K562 (cell line): ENCODE data around the gene ITGAL. TPM values are rescaled to one million over a fixed set of nuclear protein-coding genes. Genes with fewer than 3 reads are reported as not detected.

Source experiments
- CHD4 ChIP-seq: fragments of 200-600 bp; sonication (generic); IDR thresholded peaks from 3 replicates; pipeline ENCODE4 v1.6.1; 2012; ENCODE audit warnings: low read depth, mild to moderate bottlenecking, mixed read lengths, low read length, inconsistent platforms; ENCODE audit not compliant: insufficient read depth, insufficient replicate concordance, poor library complexity, severe bottlenecking
- CTBP1 ChIP-seq: fragments of 450-650 bp; IDR thresholded peaks from 2 replicates; pipeline ENCODE4 v1.6.1; 2016; ENCODE audit warnings: borderline replicate concordance
- EGR1 ChIP-seq: fragments of 450-650 bp; conservative IDR thresholded peaks from 2 replicates; pipeline ENCODE4 v1.6.1; 2017; ENCODE audit warnings: mild to moderate bottlenecking
- FOXK2 ChIP-seq, 2 experiments: fragments of 450-650 bp; IDR thresholded peaks in 1 of 2; conservative IDR thresholded peaks in 1 of 2; 2 replicates each; pipeline ENCODE4 v1.6.1; 2016; ENCODE audit warnings: low read depth in 2 of 2, mild to moderate bottlenecking in 1 of 2
- FOXM1 ChIP-seq, 2 experiments: fragments of 450-650 bp in 1 of 2; sonication (generic) in 1 of 2; formaldehyde crosslinking in 1 of 2; IDR thresholded peaks; 2 replicates each; pipeline versions ENCODE4 v1.6.1 to v1.9.0; 2017 to 2022; ENCODE audit warnings: low read depth in 2 of 2, mild to moderate bottlenecking in 2 of 2, missing genetic modification reagents in 1 of 2, moderate library complexity in 1 of 2
- HDAC3 ChIP-seq: fragments of 450-650 bp; IDR thresholded peaks from 2 replicates; pipeline ENCODE4 v1.6.1; 2018; ENCODE audit warnings: borderline replicate concordance, mild to moderate bottlenecking, moderate library complexity; ENCODE audit not compliant: partially characterized antibody
- KDM2B ChIP-seq: fragments of 250-450 bp; sonication (Bioruptor Pico); IDR thresholded peaks from 2 replicates; pipeline ENCODE4 v1.8.0; 2021; ENCODE audit warnings: mild to moderate bottlenecking, moderate library complexity
- KDM5B ChIP-seq: fragments of 200-600 bp; sonication (generic); IDR thresholded peaks from 2 replicates; pipeline ENCODE4 v1.6.1; 2012; ENCODE audit warnings: low read depth, mild to moderate bottlenecking, moderate library complexity, low read length, control low read depth, inconsistent platforms; ENCODE audit not compliant: insufficient replicate concordance
- LEF1 ChIP-seq: fragments of 450-650 bp; IDR thresholded peaks from 2 replicates; pipeline ENCODE4 v1.6.1; 2016; ENCODE audit warnings: mild to moderate bottlenecking
- MTA2 ChIP-seq: fragments of 450-650 bp; IDR thresholded peaks from 2 replicates; pipeline ENCODE4 v1.6.1; 2016; ENCODE audit warnings: low read depth
- NFIC ChIP-seq: fragments of 450-650 bp; IDR thresholded peaks from 2 replicates; pipeline ENCODE4 v1.6.1; 2017; ENCODE audit warnings: mild to moderate bottlenecking, inconsistent platforms
- NFRKB ChIP-seq: fragments of 450-650 bp; IDR thresholded peaks from 2 replicates; pipeline ENCODE4 v1.6.1; 2016; ENCODE audit warnings: low read depth
- NR3C1 ChIP-seq: sonication (generic); formaldehyde crosslinking; IDR thresholded peaks from 2 replicates; pipeline ENCODE4 v1.8.1; 2022; ENCODE audit warnings: missing genetic modification reagents
- PYGO2 ChIP-seq: fragments of 450-650 bp; IDR thresholded peaks from 2 replicates; pipeline ENCODE4 v1.6.1; 2016; ENCODE audit warnings: mild to moderate bottlenecking, missing genetic modification characterization, moderate library complexity, missing compliant biosample characterization
- RCOR1 ChIP-seq, 2 experiments: IDR thresholded peaks; 2 replicates each; pipeline ENCODE4 v1.6.1; 2012; ENCODE audit warnings: low read depth in 2 of 2, low read length in 2 of 2, borderline replicate concordance in 1 of 2, improper control_type of control experiment in 1 of 2
- SIN3B ChIP-seq: fragments of 450-650 bp; IDR thresholded peaks from 2 replicates; pipeline ENCODE4 v1.6.1; 2017; ENCODE audit warnings: low read depth, mild to moderate bottlenecking, moderate library complexity
- TBP ChIP-seq: optimal IDR thresholded peaks from 2 replicates; pipeline ENCODE3; 2011; ENCODE audit warnings: low read depth, low read length, improper control_type of control experiment
- ZBTB1 ChIP-seq: sonication (generic); formaldehyde crosslinking; IDR thresholded peaks from 2 replicates; pipeline ENCODE4 v1.8.1; 2023; ENCODE audit warnings: missing genetic modification reagents, low read depth, mild to moderate bottlenecking, borderline replicate concordance
- ZNF3 ChIP-seq: fragments of 250-450 bp; sonication (Bioruptor Pico); IDR thresholded peaks from 2 replicates; pipeline ENCODE4 v1.5.0; 2021; ENCODE audit warnings: mild to moderate bottlenecking, moderate library complexity
- ZNF41 ChIP-seq: fragments of 250-450 bp; sonication (Bioruptor Pico); conservative IDR thresholded peaks from 2 replicates; pipeline ENCODE4 v1.4.0; 2020; ENCODE audit warnings: mild to moderate bottlenecking
- polyA plus RNA-seq, 8 experiments: library from polyadenylated mRNA; depleted of rRNA in 4 of 8; stranded (reverse) in 5 of 8; unstranded in 3 of 8; fragments of >200 nt; fragmentation: Nextera tagmentation in 2 of 8; fragmentation: Illumina TruSeq in 1 of 8; extraction: Ambion mirVana in 2 of 8; extraction: Trizol in 1 of 8; gene quantifications; 2 replicates each; pipeline versions ENCODE4 v1.2.1 to v1.2.3, GENCODE V29; 2011 to 2014; ENCODE audit warnings: inconsistent platforms in 1 of 8, missing spikeins in 1 of 8
- total RNA-seq, 7 experiments: library from RNA; depleted of rRNA in 6 of 7; stranded (reverse); fragments of >200 nt in 6 of 7; fragmentation: Illumina TruSeq in 2 of 7; extraction: Trizol in 2 of 7; gene quantifications; 2 replicates each; pipeline versions ENCODE4 v1.2.1 to v1.2.3, GENCODE V29; 2011 to 2021; ENCODE audit warnings: low replicate concordance in 1 of 7
- TF ChIP-seq, protein P1 (sequence below): sonication (generic); formaldehyde crosslinking; IDR thresholded peaks from 2 replicates; pipeline ENCODE4 v1.8.1; 2023; ENCODE audit warnings: mild to moderate bottlenecking, missing genetic modification reagents
- TF ChIP-seq, protein P2 (sequence below), 3 experiments: fragments of 200-800 bp in 1 of 3; sonication (Bioruptor generic) in 1 of 3; sonication (generic) in 1 of 3; formaldehyde crosslinking in 1 of 3; IDR thresholded peaks; 2 replicates each; pipeline versions ENCODE4 v1.6.1 to v1.8.0; 2016 to 2022; ENCODE audit warnings: mild to moderate bottlenecking in 2 of 3, missing compliant biosample characterization in 2 of 3, missing genetic modification characterization in 2 of 3, missing genetic modification reagents in 1 of 3
- TF ChIP-seq, protein P3 (sequence below): fragments of 450-650 bp; formaldehyde crosslinking; IDR thresholded peaks from 2 replicates; pipeline ENCODE4 v1.4.0; 2020; ENCODE audit warnings: mild to moderate bottlenecking, moderate library complexity

The ITGAL gene
- total and polyA plus RNA-seq, 9 of the 15 experiments (the other 6 are each of a cell fraction or from before 2014, with no cell fraction given) = 0.01 to 0.53 TPM; not detected in 7

DNA sequence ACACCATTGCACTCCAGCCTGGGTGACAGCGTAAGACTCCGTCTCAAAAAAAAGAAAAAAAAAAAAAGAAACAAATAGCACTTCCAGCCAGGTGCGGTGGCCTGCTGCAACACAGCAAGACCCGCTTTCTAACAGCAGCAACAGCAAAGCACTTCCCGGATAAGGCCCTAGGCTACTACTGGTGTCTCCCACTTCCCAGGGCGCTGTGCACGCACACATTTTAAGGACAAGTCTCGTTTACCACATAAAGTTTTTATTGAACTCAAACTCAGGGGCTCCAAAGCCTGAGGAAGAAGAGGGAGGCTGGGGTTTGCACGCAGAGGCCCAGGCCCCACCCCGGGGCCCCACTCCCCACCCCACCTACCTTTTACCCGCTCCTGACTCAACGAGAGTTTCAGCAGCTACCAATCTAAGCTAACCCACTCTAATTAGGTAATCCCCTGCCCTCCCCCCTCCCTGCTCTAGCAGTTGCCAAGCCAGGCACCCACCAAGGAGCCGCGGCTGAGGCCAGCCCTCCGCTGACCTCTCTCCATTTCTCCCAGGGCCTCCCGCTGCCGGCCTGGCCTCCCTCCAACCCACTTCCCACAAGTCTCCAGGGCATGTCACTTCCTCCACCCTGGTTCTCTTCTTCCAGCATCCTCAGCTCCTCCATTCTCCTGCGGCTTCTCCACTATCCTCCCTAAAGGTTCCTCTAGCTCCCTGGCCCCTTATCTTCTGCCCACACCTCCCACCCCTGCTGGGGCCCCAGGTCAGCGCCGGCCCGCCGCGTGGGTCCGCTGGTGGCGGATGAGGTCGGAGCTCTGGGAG, 51.4 kb downstream of the ITGAL start (continued):
- TF ChIP-seq, protein P1, sequence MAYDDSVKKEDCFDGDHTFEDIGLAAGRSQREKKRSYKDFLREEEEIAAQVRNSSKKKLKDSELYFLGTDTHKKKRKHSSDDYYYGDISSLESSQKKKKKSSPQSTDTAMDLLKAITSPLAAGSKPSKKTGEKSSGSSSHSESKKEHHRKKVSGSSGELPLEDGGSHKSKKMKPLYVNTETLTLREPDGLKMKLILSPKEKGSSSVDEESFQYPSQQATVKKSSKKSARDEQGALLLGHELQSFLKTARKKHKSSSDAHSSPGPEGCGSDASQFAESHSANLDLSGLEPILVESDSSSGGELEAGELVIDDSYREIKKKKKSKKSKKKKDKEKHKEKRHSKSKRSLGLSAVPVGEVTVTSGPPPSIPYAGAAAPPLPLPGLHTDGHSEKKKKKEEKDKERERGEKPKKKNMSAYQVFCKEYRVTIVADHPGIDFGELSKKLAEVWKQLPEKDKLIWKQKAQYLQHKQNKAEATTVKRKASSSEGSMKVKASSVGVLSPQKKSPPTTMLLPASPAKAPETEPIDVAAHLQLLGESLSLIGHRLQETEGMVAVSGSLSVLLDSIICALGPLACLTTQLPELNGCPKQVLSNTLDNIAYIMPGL = no peak
- peak; percentile 66 for TF ChIP-seq NFIC
- TF ChIP-seq FOXM1 (IDR thresholded peaks at IDR 0.05; ENCODE audit: low read depth) = no peak
- TF ChIP-seq FOXM1 (CRISPR knock-in tag; IDR thresholded peaks at IDR 0.05; ENCODE audit: low read depth) = no peak
- no peak for TF ChIP-seq FOXK2 (conservative IDR thresholded peaks at IDR 0.05 in 1 of 2, IDR thresholded peaks at IDR 0.05 in 1 of 2; ENCODE audit: low read depth in 2 of 2)
- TF ChIP-seq HDAC3 = no peak
- TF ChIP-seq CHD4 = no peak
- TF ChIP-seq SIN3B = no peak
- no peak for TF ChIP-seq NR3C1 (CRISPR knock-in tag)
- TF ChIP-seq, protein P2, sequence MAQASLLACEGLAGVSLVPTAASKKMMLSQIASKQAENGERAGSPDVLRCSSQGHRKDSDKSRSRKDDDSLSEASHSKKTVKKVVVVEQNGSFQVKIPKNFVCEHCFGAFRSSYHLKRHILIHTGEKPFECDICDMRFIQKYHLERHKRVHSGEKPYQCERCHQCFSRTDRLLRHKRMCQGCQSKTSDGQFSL (CRISPR knock-in tag; IDR thresholded peaks at IDR 0.05) = no peak
- TF ChIP-seq, protein P2 (tag; IDR thresholded peaks at IDR 0.05) = no peak
- no peak for TF ChIP-seq PYGO2
- no peak for TF ChIP-seq MTA2
- no peak for TF ChIP-seq ZNF41 (CRISPR knock-in tag)
- no peak for TF ChIP-seq ZBTB1 (CRISPR knock-in tag)
- peak; percentile 17; the same call in 1 of the 2 replicates for TF ChIP-seq CTBP1
- no peak for TF ChIP-seq KDM2B (CRISPR knock-in tag)
- TF ChIP-seq ZNF3 (CRISPR knock-in tag) = no peak
- TF ChIP-seq LEF1 = no peak
- TF ChIP-seq TBP = no peak
- TF ChIP-seq RCOR1 (IDR thresholded peaks at IDR 0.05; ENCODE audit: borderline replicate concordance in 1 of 2, low read depth in 2 of 2, low read length in 2 of 2) = peak in 1 of 2 experiments; percentile 45; a peak in 1 of 4 replicates
- TF ChIP-seq KDM5B = peak; percentile 29
- peak; percentile 50 for TF ChIP-seq EGR1
- TF ChIP-seq NFRKB = no peak
- TF ChIP-seq, protein P3, sequence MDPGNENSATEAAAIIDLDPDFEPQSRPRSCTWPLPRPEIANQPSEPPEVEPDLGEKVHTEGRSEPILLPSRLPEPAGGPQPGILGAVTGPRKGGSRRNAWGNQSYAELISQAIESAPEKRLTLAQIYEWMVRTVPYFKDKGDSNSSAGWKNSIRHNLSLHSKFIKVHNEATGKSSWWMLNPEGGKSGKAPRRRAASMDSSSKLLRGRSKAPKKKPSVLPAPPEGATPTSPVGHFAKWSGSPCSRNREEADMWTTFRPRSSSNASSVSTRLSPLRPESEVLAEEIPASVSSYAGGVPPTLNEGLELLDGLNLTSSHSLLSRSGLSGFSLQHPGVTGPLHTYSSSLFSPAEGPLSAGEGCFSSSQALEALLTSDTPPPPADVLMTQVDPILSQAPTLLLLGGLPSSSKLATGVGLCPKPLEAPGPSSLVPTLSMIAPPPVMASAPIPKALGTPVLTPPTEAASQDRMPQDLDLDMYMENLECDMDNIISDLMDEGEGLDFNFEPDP (CRISPR knock-in tag) = no peak
